ENCODE measurements around the gene PER3. TPM values are rescaled to one million over a fixed set of nuclear protein-coding genes. Genes with fewer than 3 reads are reported as not detected.

The PER3 gene
- polyA plus RNA-seq, 3 donors from 2014 or later: 1.7 to 4.7 (median 3.5) TPM

DNA sequence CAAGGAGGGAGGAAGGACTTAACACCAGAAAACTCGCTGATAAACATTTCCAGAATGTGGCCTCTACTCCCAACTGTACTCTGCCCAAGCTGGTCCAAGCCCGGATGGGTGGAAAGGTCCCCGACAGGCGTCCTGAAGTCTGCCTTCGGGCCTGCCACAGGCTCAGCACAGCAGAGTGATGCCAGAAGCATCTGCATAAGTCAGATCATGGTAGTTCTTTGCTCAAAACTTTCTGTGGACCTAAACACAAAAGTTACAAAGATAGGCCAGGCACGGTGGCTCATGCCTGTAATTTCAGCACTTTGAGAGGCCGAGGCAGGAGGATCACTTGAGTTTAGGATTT is 69.6 kb downstream of the PER3 start:
- DNase-seq: no peak

DNA sequence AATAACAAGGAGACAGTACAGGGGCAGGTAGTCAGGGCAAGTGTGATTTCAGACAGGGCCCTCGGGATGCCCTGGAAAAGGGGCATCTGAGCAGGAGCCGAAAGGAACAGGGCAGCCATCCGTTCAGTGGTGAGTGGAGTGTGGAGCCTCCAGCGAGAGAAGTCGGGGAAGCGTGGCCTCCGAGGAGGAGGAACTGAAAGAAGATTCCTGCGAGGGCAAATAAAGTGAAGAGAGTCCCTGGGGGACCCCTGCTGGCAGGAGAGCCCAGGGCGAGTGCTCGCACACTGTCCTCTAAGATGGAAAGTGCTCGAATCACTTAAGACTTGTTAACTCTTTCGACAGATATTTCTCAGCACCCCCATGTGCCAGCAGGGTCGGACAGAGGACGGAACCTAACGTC is 72.3 kb downstream of the PER3 start:
- H3K9me3 Mint-ChIP-seq: no peaks in the 10 kb centered on the region
- H3K4me3 Mint-ChIP-seq: peak overlapping the region in 4 of 5 donors; percentile 53 to 71 (median 64)
- peaks cover 7 to 8% of the 10 kb centered on the region in 2 donors for H3K4me1 Mint-ChIP-seq
- peak in 2 of 3 donors; percentile 23 to 30 for DNase-seq
- peaks cover 0 to 1% (median 1%) of the 10 kb centered on the region in 3 donors for H3K27me3 Mint-ChIP-seq (ENCODE audit: low read depth in 3 of 3)
- peaks cover 0 to 4% (median 2%) of the 10 kb centered on the region in 3 donors for H3K36me3 Mint-ChIP-seq
- H3K27ac Mint-ChIP-seq: peak overlapping the region in 1 of 6 donors; percentile 72

More for the DNA sequence above, 69.6 kb downstream of the PER3 start:
- no peaks in the 10 kb centered on the region for H3K9me3 Mint-ChIP-seq
- H3K27me3 Mint-ChIP-seq (ENCODE audit: low read depth in 3 of 3): peaks cover 0 to 6% (median 0%) of the 10 kb centered on the region in 3 donors
- peaks cover 0 to 4% (median 4%) of the 10 kb centered on the region in 3 donors for H3K36me3 Mint-ChIP-seq
- no peak overlapping the region for H3K4me3 Mint-ChIP-seq
- no peak overlapping the region for H3K27ac Mint-ChIP-seq
- H3K4me1 Mint-ChIP-seq: peaks cover 9 to 10% of the 10 kb centered on the region in 2 donors

DNA sequence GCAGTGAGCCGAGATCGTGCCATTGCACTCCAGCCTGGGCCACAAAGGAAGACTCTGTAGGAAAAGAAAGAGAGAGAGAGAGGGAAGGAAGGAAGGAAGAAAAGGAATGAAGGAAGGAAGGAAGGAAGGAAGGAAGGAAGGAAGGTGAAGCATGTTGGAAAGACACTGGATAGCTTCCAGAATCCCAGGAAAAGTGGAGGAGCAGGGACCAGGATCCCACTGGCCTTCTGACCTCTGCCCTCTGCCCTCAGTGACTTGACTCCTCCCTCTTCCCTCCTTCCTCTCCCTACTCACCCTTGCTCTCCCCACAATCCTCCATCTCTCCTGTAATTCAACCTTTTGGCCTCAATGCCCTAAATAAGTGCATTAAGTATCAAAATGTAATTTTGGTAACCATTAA is 72.9 kb downstream of the PER3 start:
- Mint-ChIP-seq H3K36me3 (peaks cover 0 to 4% (median 0%) of the 10 kb centered on the region in 3 donors), H3K27ac (no peak overlapping the region), H3K4me3 (no peak overlapping the region), H3K4me1 (peaks cover 4 to 7% of the 10 kb centered on the region in 2 donors), H3K9me3 (no peaks in the 10 kb centered on the region), H3K27me3 (ENCODE audit: low read depth in 3 of 3) (peaks cover 0 to 1% (median 0%) of the 10 kb centered on the region in 3 donors)
- no peak for DNase-seq

DNA sequence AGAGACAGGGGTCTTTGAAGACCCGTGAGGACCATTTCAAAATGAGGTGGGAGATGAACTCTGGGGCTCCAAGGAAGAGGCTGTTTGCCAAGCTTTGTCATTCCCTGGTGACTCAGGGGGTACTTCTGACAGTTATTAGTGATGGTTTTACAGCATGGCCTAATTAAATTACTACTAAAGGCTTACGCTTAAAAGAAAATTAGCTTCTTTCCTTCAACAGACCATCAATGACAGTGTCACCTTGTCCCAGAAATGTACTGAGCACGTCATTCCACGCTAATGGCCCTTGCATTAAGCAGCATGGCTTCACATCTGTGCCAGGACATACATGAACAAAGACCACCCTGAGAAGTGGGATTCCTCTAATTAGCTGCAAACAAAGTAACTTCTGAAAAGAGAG is 73.9 kb downstream of the PER3 start:
- Mint-ChIP-seq H3K27me3 (ENCODE audit: low read depth in 3 of 3) (peaks cover 0 to 3% (median 0%) of the 10 kb centered on the region in 3 donors), H3K36me3 (peaks cover 0 to under 1% (median 0%) of the 10 kb centered on the region in 3 donors), H3K9me3 (no peaks in the 10 kb centered on the region), H3K4me3 (no peak overlapping the region), H3K27ac (no peak overlapping the region), H3K4me1 (peaks cover 4 to 7% of the 10 kb centered on the region in 2 donors)
- DNase-seq: no peak

DNA sequence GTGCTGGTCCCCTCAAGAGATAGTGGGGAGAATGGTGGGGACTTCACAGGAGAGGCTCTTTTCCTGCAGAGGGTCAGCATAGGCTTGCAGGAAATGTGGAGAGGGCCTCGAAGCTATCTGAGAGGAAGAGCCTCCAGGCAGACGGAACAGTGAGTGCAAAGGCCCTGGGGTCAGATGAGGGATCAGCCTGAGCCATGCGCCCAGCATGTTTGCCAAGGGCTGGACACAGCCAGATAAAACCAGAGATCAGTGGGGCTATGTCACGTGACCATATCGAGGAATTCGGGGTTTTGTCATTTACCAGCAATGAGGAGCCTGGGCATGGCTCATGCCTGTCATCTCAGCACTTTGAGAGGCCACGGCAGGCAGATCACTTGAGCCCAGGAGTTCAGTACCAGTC is 75.3 kb downstream of the PER3 start:
- no peak overlapping the region for H3K4me3 Mint-ChIP-seq
- no peaks in the 10 kb centered on the region for H3K9me3 Mint-ChIP-seq
- H3K4me1 Mint-ChIP-seq: peaks cover 4 to 7% of the 10 kb centered on the region in 2 donors

DNA sequence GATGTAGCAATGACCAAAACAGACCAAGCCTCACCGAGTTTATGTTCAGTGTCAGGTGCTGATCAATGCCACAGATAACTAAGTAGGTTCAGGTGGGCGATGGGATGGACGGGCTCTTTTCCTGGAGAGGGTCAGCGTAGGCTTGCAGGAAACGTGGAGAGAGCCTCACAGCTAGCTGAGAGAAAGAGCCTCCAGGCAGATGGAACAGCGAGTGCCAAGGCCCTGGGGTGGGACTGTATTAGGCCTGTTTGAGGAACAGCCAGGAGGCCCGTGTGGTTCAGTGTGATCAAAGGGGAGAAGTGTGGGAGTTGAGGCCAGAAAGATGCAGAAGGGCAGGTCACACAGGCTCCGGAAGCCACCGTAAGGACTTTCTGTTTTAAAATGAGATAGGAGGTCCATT is 76.0 kb downstream of the PER3 start:
- Mint-ChIP-seq H3K4me3 (no peak overlapping the region), H3K36me3 (no peaks in the 10 kb centered on the region), H3K9me3 (no peaks in the 10 kb centered on the region), H3K27ac (no peak overlapping the region), H3K4me1 (peaks cover 4 to 7% of the 10 kb centered on the region in 2 donors), H3K27me3 (ENCODE audit: low read depth in 3 of 3) (peaks cover 0 to 3% (median 0%) of the 10 kb centered on the region in 3 donors)
- DNase-seq: no peak

More for the DNA sequence above, 75.3 kb downstream of the PER3 start:
- H3K27ac Mint-ChIP-seq: no peak overlapping the region
- peaks cover 0 to 3% (median 0%) of the 10 kb centered on the region in 3 donors for H3K27me3 Mint-ChIP-seq (ENCODE audit: low read depth in 3 of 3)
- H3K36me3 Mint-ChIP-seq: no peaks in the 10 kb centered on the region
- no peak for DNase-seq

DNA sequence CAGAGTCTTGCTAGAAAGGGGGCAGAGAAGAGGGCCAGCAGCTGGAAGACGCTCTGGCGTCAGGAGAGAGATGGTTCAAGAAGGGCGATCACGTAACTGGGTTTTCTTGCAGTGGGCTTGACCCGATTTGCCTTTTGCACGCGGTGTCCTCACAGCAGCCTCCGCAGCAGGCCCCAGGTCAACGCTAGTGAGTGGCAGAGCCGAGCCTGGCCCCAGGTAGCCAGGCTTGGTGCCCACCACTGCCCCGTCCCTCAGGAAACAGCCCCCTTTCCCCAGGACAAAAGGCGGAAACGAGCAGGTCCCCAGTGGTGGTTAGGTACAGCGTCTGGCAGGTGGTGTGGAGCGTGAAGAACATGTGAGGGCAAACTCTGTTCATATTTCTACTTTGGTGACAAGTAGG is 77.4 kb downstream of the PER3 start:
- Mint-ChIP-seq H3K36me3 (no peaks in the 10 kb centered on the region), H3K27me3 (ENCODE audit: low read depth in 3 of 3) (peaks cover 0 to 3% (median 0%) of the 10 kb centered on the region in 3 donors), H3K27ac (no peak overlapping the region), H3K4me1 (peaks cover 0 to 1% of the 10 kb centered on the region in 2 donors), H3K4me3 (no peak overlapping the region), H3K9me3 (no peaks in the 10 kb centered on the region)
- no peak for DNase-seq

DNA sequence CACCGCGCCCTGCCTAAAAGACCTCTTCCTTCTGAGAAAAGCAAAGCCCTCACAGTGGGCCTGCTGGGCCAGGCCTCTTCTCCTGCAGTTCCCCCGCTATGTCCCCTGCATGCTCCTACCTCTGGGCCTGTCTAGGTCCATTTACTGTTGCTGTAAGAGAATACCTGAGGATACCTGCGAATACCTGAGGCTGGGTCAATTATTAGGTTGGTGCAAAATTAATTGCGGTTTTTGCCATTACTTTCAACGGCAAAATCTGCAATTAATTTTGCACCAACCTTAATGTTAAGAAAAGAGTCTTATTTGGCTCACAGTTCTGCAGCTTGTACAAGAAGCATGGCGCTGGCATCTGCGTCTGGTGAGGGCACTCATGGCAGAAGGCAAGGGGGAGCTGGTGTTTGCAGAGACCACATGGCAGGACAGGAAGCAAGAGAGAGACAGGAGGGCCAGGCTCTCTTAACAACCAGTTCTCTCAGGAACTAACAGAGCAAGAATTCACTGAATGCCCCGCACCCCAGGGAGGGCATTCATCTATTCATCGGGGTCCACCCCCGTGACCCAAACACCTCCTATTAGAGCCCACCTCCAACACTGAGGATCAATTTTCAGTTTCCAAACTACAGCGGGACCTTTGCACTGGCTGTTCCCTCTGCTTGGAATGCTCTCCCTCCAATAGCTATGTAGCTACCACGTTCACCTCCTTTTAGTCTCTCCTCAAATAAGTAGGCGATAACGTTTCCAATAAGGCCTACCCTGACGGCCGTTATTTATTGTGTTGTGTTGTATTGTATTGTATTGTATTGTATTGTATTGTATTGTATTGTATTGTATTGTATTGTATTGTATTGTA is 78.3 kb downstream of the PER3 start:
- DNase-seq: no peak

DNA sequence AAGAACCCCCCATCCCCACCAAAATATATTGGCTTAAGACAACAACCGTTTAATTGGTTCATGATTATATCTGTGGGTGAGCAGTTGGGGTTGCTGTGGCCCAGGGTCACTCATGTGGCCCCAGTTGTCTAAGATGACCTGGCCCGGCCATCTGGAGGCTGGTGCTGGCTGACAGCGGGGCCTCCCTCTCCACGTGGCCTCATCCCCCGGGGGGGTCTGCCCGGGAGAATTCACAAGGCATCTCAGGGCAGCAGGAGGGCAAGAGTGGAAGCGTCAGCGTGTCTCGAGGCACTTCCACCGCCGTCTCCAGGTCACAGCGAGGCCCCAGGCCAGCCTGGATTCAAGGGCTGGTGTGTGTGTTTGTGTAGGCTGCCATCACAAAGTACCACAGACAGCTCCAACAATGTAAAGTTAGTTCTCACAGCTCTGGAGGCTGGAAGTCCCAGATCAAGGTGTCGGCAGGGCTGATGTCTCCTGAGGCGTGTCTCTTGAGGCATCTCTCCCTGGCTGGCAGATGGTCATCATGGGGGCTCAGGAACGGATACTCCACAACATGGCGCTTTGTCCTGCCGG is 79.8 kb downstream of the PER3 start:
- H3K4me1 Mint-ChIP-seq: no peaks in the 10 kb centered on the region

More for the DNA sequence above, 78.3 kb downstream of the PER3 start:
- H3K4me1 Mint-ChIP-seq: no peaks in the 10 kb centered on the region
- no peaks in the 10 kb centered on the region for H3K36me3 Mint-ChIP-seq
- no peaks in the 10 kb centered on the region for H3K9me3 Mint-ChIP-seq
- H3K27me3 Mint-ChIP-seq (ENCODE audit: low read depth in 3 of 3): peaks cover 0 to 3% (median 0%) of the 10 kb centered on the region in 3 donors
- H3K27ac Mint-ChIP-seq: no peak overlapping the region
- no peak overlapping the region for H3K4me3 Mint-ChIP-seq

DNA sequence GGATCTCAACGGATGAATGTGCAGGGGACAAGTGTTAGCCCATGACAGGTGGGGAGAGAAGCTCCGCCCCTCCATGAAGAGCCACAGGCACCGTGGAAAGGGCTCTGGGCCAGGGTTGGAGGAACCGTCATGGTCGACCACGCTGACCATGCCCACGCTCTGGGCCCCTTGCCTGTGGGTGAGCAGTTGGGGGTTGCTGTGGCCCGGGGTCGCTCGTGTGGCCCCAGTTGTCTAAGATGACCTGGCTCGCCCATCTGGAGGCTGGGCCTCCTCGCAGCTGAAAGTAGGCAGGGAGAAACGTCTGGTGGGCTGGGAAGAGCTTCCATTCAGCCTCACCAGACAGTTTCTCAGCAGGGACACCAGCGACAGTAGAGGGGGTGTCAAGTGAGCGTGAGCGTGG is 81.9 kb downstream of the PER3 start:
- no peak overlapping the region for H3K27ac Mint-ChIP-seq
- H3K4me3 Mint-ChIP-seq: no peak overlapping the region
- no peaks in the 10 kb centered on the region for H3K36me3 Mint-ChIP-seq
- H3K9me3 Mint-ChIP-seq: no peaks in the 10 kb centered on the region
- no peak for DNase-seq
- peaks cover 0 to 3% (median 0%) of the 10 kb centered on the region in 3 donors for H3K27me3 Mint-ChIP-seq (ENCODE audit: low read depth in 3 of 3)
- H3K4me1 Mint-ChIP-seq: no peaks in the 10 kb centered on the region

More for the DNA sequence above, 79.8 kb downstream of the PER3 start:
- Mint-ChIP-seq H3K36me3 (no peaks in the 10 kb centered on the region), H3K4me3 (no peak overlapping the region), H3K9me3 (no peaks in the 10 kb centered on the region), H3K27me3 (ENCODE audit: low read depth in 3 of 3) (peaks cover 0 to 3% (median 0%) of the 10 kb centered on the region in 3 donors), H3K27ac (no peak overlapping the region)
- no peak for DNase-seq

DNA sequence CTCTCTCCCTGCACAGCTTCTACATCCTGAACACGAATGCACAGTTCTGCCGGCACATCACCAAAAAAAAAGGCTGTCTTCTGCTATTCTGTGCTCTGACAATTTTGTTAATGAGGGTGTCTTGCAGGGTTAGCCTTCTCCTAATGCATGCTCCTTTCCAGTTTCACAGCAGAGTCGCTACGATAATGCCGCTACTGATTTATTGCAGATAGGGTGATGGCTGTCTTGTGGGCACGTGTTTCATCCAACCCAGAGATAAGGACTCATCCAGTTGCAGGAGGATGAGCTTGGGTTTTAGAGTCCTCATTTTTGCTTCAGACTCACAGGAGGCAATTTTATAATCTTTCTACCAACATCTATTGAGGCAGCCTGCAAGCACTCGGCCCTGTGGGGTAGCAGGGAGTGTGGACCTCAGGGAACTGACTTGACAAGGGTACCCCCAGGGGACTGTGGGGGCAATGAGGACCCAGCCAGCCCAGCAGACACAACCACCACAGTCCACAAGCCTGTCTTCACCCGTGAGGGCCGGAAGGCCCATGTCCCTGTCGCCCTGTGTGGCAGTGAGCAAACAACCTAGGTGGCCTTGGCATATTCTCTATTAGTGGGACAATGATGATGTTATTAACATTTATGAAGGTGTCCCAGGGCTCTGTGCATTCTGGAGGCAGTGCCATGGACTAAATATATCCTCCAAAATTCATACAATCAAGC is 84.1 kb downstream of the PER3 start:
- no peak for DNase-seq
- no peaks in the 10 kb centered on the region for H3K9me3 Mint-ChIP-seq
- H3K4me1 Mint-ChIP-seq: no peaks in the 10 kb centered on the region
- H3K4me3 Mint-ChIP-seq: no peak overlapping the region
- H3K27me3 Mint-ChIP-seq (ENCODE audit: low read depth in 3 of 3): peaks cover 0 to 3% (median 0%) of the 10 kb centered on the region in 3 donors
- H3K27ac Mint-ChIP-seq: no peak overlapping the region
- H3K36me3 Mint-ChIP-seq: no peaks in the 10 kb centered on the region

DNA sequence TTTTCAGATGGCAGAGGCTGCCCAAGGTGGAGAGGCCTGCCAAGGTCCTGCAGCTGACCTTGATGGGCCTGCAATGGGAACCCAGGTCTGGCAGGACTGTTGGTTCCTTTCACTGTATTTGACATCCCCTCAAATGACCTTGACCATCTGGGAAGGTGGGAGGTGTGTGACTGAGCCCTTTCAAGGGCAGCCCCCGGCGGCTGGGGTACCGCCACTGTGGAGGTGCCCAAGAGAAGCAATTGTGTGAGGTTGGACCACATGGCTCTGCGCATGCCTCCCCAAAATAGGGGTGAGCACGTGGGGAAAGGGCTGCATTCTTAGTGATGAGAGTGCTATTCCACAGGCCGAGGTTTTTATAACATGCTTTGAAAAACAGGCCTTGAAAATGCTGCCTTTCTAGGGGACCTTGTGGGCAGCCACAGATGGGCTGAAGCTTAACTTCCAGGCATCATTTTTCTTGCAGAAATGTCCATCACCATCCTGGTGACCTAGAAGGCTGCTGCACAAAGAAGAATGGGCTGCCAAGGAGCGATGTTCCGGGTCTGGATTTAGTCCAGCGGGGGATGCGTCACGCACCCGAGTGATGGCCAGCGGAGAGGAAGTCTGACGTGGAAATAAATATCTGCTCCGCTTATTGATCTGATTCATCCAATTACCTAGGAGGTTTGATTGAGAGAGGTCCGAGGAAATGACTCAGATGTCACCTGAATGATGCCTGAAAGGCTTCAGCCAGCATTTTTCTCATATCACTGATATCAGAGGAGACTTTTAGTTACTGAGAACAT is 85.2 kb downstream of the PER3 start:
- DNase-seq: no peak
- Mint-ChIP-seq H3K27me3 (ENCODE audit: low read depth in 3 of 3) (peaks cover 0 to 3% (median 2%) of the 10 kb centered on the region in 3 donors), H3K36me3 (no peaks in the 10 kb centered on the region), H3K9me3 (no peaks in the 10 kb centered on the region), H3K4me3 (no peak overlapping the region), H3K4me1 (no peaks in the 10 kb centered on the region), H3K27ac (no peak overlapping the region)

DNA sequence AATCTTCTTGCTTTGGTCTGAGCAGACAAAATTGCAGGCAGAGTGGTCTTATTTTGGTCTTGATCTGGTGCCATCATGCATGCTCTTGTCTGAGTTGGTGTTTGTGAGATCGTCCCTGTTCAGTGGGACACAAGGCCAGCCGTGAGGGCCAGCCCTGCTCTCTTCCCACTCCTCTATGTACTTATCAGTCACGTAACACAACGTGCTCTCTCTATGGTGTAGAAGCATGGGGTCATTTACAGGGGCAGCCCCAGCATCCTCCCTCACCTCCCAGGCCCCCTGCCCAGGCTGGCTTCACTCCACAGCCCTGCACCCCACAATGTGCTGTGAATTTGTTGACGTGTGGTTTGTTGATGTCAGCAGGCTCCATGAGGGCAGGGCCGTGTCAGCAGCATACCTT is 87.0 kb downstream of the PER3 start:
- no peak overlapping the region for H3K27ac Mint-ChIP-seq
- peaks cover 0 to 3% (median 0%) of the 10 kb centered on the region in 3 donors for H3K36me3 Mint-ChIP-seq
- no peaks in the 10 kb centered on the region for H3K9me3 Mint-ChIP-seq
- H3K27me3 Mint-ChIP-seq (ENCODE audit: low read depth in 3 of 3): peaks cover 2 to 3% (median 3%) of the 10 kb centered on the region in 3 donors
- H3K4me1 Mint-ChIP-seq: no peaks in the 10 kb centered on the region
- H3K4me3 Mint-ChIP-seq: no peak overlapping the region
- no peak for DNase-seq

All from immature natural killer cell (primary cell).